H1 (cell line): Measurements from ENCODE around the gene HIVEP2.

Source experiments
- CBX8 ChIP-seq: fragments of 300-800, 300-1000 bp; sonication (generic); IDR thresholded peaks from 2 replicates; pipeline ENCODE4 v1.7.1; 2016; ENCODE audit warnings: low read depth, low read length, borderline replicate concordance
- CHD2 ChIP-seq: IDR thresholded peaks from 2 replicates; pipeline ENCODE4 v1.6.1; 2012; ENCODE audit warnings: low read length, improper control_type of control experiment
- CREB1 ChIP-seq: IDR thresholded peaks from 2 replicates; pipeline ENCODE4 v1.6.1; 2012; ENCODE audit warnings: inconsistent platforms
- EZH2 ChIP-seq: fragments of 200-600 bp; sonication (generic); IDR thresholded peaks from 2 replicates; pipeline ENCODE4 v1.7.1; 2012; ENCODE audit warnings: low read depth, mild to moderate bottlenecking, moderate library complexity, low read length, inconsistent platforms; ENCODE audit not compliant: severe bottlenecking
- POLR2A ChIP-seq, 2 experiments: IDR thresholded peaks; 1 replicate in 1 of 2; 2 replicates in 1 of 2; pipeline ENCODE4 v1.6.1; 2011; ENCODE audit warnings: low read depth in 2 of 2, low read length in 2 of 2, mild to moderate bottlenecking in 2 of 2; ENCODE audit errors: control extremely low read depth in 1 of 2
- POLR2AphosphoS5 ChIP-seq: IDR thresholded peaks from 2 replicates; pipeline ENCODE4 v1.6.1; 2011; ENCODE audit warnings: low read depth, low read length
- SP2 ChIP-seq: IDR thresholded peaks from 2 replicates; pipeline ENCODE4 v1.6.1; 2012; ENCODE audit warnings: mild to moderate bottlenecking, low read length, inconsistent platforms
- SUZ12 ChIP-seq: fragments of 200-600 bp; sonication (generic); IDR thresholded peaks from 2 replicates; pipeline ENCODE4 v1.6.1; 2012; ENCODE audit warnings: mild to moderate bottlenecking, inconsistent platforms, low read length, moderate library complexity, mixed read lengths
- TBP ChIP-seq: IDR thresholded peaks from 2 replicates; pipeline ENCODE4 v1.6.1; 2011; ENCODE audit warnings: low read depth, low read length, improper control_type of control experiment
- TCF12 ChIP-seq: IDR thresholded peaks from 2 replicates; pipeline ENCODE4 v1.6.1; 2011; ENCODE audit warnings: low read depth, mild to moderate bottlenecking, low read length
- ZNF274 ChIP-seq: IDR thresholded peaks from 2 replicates; pipeline ENCODE4 v1.7.0; 2012; ENCODE audit warnings: low read length, borderline replicate concordance; ENCODE audit errors: extremely low read depth
- TF ChIP-seq, protein P1 (sequence below), 3 experiments: IDR thresholded peaks; 1 replicate in 2 of 3; 2 replicates in 1 of 3; pipeline versions ENCODE4 v1.5.1 to v1.6.1; 2011; ENCODE audit warnings: low read length in 3 of 3, mild to moderate bottlenecking in 3 of 3, inconsistent platforms in 2 of 3, low read depth in 1 of 3, moderate library complexity in 1 of 3; ENCODE audit not compliant: insufficient read depth in 1 of 3; ENCODE audit errors: control extremely low read depth in 1 of 3
- TF ChIP-seq, protein P2 (sequence below): IDR thresholded peaks from 2 replicates; pipeline ENCODE4 v1.6.1; 2012; ENCODE audit warnings: inconsistent platforms

DNA sequence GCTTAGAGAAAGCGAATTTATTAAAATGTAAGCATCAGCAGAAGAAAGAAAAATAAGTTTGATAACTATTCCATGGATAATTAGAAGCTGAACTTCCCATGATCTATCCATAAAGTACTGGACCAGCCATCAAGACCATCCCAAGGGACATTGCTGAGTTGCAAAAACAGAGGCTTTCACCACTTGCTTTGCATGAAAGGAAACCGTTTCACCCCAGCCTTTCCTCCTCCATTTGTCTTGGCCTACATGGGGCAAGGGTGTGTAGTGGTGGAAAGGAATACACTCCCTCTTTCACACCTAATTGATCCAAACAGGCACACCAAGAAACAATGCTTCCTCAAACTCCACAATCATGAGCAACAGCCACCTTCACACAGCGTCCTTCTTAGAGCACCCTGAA, 10.4 kb downstream of the HIVEP2 start:
- no peak for TF ChIP-seq SUZ12
- TF ChIP-seq TBP = no peak
- TF ChIP-seq POLR2AphosphoS5 = no peak
- TF ChIP-seq, protein P1, sequence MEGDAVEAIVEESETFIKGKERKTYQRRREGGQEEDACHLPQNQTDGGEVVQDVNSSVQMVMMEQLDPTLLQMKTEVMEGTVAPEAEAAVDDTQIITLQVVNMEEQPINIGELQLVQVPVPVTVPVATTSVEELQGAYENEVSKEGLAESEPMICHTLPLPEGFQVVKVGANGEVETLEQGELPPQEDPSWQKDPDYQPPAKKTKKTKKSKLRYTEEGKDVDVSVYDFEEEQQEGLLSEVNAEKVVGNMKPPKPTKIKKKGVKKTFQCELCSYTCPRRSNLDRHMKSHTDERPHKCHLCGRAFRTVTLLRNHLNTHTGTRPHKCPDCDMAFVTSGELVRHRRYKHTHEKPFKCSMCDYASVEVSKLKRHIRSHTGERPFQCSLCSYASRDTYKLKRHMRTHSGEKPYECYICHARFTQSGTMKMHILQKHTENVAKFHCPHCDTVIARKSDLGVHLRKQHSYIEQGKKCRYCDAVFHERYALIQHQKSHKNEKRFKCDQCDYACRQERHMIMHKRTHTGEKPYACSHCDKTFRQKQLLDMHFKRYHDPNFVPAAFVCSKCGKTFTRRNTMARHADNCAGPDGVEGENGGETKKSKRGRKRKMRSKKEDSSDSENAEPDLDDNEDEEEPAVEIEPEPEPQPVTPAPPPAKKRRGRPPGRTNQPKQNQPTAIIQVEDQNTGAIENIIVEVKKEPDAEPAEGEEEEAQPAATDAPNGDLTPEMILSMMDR (IDR thresholded peaks at IDR 0.05; ENCODE audit: control extremely low read depth in 1 of 3, insufficient read depth in 1 of 3, low read depth in 1 of 3, low read length in 3 of 3) = no peak
- TF ChIP-seq CHD2 = no peak
- no peak for TF ChIP-seq POLR2A (IDR thresholded peaks at IDR 0.05; ENCODE audit: control extremely low read depth in 1 of 2, low read depth in 2 of 2, low read length in 2 of 2)
- no peak for TF ChIP-seq EZH2
- no peak for TF ChIP-seq ZNF274
- no peak for TF ChIP-seq CBX8
- TF ChIP-seq SP2 = no peak
- TF ChIP-seq TCF12 = no peak
- no peak for TF ChIP-seq CREB1
- TF ChIP-seq, protein P2, sequence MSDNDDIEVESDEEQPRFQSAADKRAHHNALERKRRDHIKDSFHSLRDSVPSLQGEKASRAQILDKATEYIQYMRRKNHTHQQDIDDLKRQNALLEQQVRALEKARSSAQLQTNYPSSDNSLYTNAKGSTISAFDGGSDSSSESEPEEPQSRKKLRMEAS = no peak
